C4-2B (cell line): ENCODE results near the gene SLC50A1.

Experiments
- CTCF ChIP-seq: fragments of 450-650 bp; conservative IDR thresholded peaks from 2 replicates; pipeline ENCODE4 v1.5.1; 2017; ENCODE audit warnings: mild to moderate bottlenecking
- ZFX ChIP-seq: fragments of 450-650 bp; IDR thresholded peaks from 2 replicates; pipeline ENCODE4 v1.6.1; 2017

DNA sequence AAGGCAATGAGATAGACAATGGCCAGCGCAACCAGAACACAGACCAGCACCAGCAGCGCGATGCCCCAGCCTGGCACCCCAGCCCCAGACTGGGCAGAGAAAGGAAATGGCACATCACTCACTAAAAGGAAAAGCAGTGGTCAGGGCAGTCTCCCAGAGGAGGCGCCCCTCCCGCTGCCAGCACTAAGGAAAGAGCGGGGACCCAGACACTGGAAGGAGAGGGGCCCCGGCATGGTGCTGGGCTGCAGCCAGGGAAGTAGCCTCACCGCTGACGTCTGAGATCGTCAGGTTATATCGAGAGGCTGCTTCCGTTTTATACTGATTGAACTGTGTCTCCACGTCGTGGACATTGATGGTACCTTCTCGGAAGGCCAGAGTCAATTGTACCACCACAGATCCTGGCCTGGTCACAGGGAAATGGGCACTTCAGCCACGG, 51.8 kb downstream of the SLC50A1 start:
- no peak for TF ChIP-seq CTCF
- TF ChIP-seq ZFX = no peak
